K562 (cell line): ENCODE results near the gene RIPPLY3. TPM values are rescaled to one million over a fixed set of nuclear protein-coding genes. Genes with fewer than 3 reads are reported as not detected.

ENCODE experiments used
- ATF7 ChIP-seq: fragments of 450-650 bp; IDR thresholded peaks from 2 replicates; pipeline ENCODE4 v1.7.1; 2014; ENCODE audit warnings: mild to moderate bottlenecking, moderate library complexity
- BCOR ChIP-seq: fragments of 450-650 bp; IDR thresholded peaks from 2 replicates; pipeline ENCODE4 v1.6.1; 2016
- GTF3C2 ChIP-seq: IDR thresholded peaks from 3 replicates; pipeline ENCODE4 v1.6.1; 2011; ENCODE audit warnings: borderline replicate concordance, mild to moderate bottlenecking, moderate library complexity; ENCODE audit not compliant: insufficient read length; ENCODE audit errors: extremely low read depth
- HDAC2 ChIP-seq: fragments of 450-650 bp; IDR thresholded peaks from 2 replicates; pipeline ENCODE4 v1.6.1; 2016; ENCODE audit warnings: mild to moderate bottlenecking
- ILF3 ChIP-seq: fragments of 450-650 bp; IDR thresholded peaks from 2 replicates; pipeline ENCODE4 v1.6.1; 2018; ENCODE audit warnings: antibody characterized with exemption, mild to moderate bottlenecking, moderate library complexity, borderline replicate concordance
- MAFF ChIP-seq: IDR thresholded peaks from 2 replicates; pipeline ENCODE4 v1.6.1; 2012; ENCODE audit warnings: low read length, improper control_type of control experiment
- RFX5 ChIP-seq: IDR thresholded peaks from 2 replicates; pipeline ENCODE4 v1.6.1; 2011; ENCODE audit warnings: low read depth, mild to moderate bottlenecking, improper control_type of control experiment, low read length
- TAF1 ChIP-seq: IDR thresholded peaks from 2 replicates; pipeline ENCODE4 v1.6.1; 2011; ENCODE audit warnings: mild to moderate bottlenecking, low read length, moderate library complexity; ENCODE audit not compliant: insufficient read depth, control insufficient read depth, severe bottlenecking; ENCODE audit errors: extremely low read depth
- XRCC5 ChIP-seq: fragments of 200-400 bp; formaldehyde crosslinking; IDR thresholded peaks from 2 replicates; pipeline ENCODE4 v1.6.1; 2017; ENCODE audit warnings: low read depth, mild to moderate bottlenecking, low read length
- ZFPM2 ChIP-seq: fragments of 250-450 bp; sonication (Bioruptor Pico); IDR thresholded peaks from 2 replicates; pipeline ENCODE4 v1.5.1; 2022; ENCODE audit warnings: mild to moderate bottlenecking
- ZNF589 ChIP-seq: fragments of 200-800 bp; sonication (Bioruptor generic); IDR thresholded peaks from 2 replicates; pipeline ENCODE4 v1.6.1; 2016; ENCODE audit warnings: low read depth, missing genetic modification characterization, missing compliant biosample characterization
- polyA plus RNA-seq, 8 experiments: library from polyadenylated mRNA; depleted of rRNA in 4 of 8; stranded (reverse) in 5 of 8; unstranded in 3 of 8; fragments of >200 nt; fragmentation: Nextera tagmentation in 2 of 8; fragmentation: Illumina TruSeq in 1 of 8; extraction: Ambion mirVana in 2 of 8; extraction: Trizol in 1 of 8; gene quantifications; 2 replicates each; pipeline versions ENCODE4 v1.2.1 to v1.2.3, GENCODE V29; 2011 to 2014; ENCODE audit warnings: inconsistent platforms in 1 of 8, missing spikeins in 1 of 8
- total RNA-seq, 7 experiments: library from RNA; depleted of rRNA in 6 of 7; stranded (reverse); fragments of >200 nt in 6 of 7; fragmentation: Illumina TruSeq in 2 of 7; extraction: Trizol in 2 of 7; gene quantifications; 2 replicates each; pipeline versions ENCODE4 v1.2.1 to v1.2.3, GENCODE V29; 2011 to 2021; ENCODE audit warnings: low replicate concordance in 1 of 7
- TF ChIP-seq, protein P1 (sequence below): fragments of 450-650 bp; IDR thresholded peaks from 2 replicates; pipeline ENCODE4 v1.6.1; 2016; ENCODE audit warnings: mild to moderate bottlenecking, moderate library complexity
- TF ChIP-seq, protein P2 (sequence below): sonication (generic); formaldehyde crosslinking; IDR thresholded peaks from 2 replicates; pipeline ENCODE4 v1.8.1; 2022; ENCODE audit warnings: missing genetic modification reagents

The RIPPLY3 gene
- total and polyA plus RNA-seq, 9 of the 15 experiments (the other 6 are each of a cell fraction or from before 2014, with no cell fraction given): not detected

GRCh38 chr21:36965720-36966065, 40.8 kb upstream of the RIPPLY3 start (continued):
- TF ChIP-seq, protein P1, sequence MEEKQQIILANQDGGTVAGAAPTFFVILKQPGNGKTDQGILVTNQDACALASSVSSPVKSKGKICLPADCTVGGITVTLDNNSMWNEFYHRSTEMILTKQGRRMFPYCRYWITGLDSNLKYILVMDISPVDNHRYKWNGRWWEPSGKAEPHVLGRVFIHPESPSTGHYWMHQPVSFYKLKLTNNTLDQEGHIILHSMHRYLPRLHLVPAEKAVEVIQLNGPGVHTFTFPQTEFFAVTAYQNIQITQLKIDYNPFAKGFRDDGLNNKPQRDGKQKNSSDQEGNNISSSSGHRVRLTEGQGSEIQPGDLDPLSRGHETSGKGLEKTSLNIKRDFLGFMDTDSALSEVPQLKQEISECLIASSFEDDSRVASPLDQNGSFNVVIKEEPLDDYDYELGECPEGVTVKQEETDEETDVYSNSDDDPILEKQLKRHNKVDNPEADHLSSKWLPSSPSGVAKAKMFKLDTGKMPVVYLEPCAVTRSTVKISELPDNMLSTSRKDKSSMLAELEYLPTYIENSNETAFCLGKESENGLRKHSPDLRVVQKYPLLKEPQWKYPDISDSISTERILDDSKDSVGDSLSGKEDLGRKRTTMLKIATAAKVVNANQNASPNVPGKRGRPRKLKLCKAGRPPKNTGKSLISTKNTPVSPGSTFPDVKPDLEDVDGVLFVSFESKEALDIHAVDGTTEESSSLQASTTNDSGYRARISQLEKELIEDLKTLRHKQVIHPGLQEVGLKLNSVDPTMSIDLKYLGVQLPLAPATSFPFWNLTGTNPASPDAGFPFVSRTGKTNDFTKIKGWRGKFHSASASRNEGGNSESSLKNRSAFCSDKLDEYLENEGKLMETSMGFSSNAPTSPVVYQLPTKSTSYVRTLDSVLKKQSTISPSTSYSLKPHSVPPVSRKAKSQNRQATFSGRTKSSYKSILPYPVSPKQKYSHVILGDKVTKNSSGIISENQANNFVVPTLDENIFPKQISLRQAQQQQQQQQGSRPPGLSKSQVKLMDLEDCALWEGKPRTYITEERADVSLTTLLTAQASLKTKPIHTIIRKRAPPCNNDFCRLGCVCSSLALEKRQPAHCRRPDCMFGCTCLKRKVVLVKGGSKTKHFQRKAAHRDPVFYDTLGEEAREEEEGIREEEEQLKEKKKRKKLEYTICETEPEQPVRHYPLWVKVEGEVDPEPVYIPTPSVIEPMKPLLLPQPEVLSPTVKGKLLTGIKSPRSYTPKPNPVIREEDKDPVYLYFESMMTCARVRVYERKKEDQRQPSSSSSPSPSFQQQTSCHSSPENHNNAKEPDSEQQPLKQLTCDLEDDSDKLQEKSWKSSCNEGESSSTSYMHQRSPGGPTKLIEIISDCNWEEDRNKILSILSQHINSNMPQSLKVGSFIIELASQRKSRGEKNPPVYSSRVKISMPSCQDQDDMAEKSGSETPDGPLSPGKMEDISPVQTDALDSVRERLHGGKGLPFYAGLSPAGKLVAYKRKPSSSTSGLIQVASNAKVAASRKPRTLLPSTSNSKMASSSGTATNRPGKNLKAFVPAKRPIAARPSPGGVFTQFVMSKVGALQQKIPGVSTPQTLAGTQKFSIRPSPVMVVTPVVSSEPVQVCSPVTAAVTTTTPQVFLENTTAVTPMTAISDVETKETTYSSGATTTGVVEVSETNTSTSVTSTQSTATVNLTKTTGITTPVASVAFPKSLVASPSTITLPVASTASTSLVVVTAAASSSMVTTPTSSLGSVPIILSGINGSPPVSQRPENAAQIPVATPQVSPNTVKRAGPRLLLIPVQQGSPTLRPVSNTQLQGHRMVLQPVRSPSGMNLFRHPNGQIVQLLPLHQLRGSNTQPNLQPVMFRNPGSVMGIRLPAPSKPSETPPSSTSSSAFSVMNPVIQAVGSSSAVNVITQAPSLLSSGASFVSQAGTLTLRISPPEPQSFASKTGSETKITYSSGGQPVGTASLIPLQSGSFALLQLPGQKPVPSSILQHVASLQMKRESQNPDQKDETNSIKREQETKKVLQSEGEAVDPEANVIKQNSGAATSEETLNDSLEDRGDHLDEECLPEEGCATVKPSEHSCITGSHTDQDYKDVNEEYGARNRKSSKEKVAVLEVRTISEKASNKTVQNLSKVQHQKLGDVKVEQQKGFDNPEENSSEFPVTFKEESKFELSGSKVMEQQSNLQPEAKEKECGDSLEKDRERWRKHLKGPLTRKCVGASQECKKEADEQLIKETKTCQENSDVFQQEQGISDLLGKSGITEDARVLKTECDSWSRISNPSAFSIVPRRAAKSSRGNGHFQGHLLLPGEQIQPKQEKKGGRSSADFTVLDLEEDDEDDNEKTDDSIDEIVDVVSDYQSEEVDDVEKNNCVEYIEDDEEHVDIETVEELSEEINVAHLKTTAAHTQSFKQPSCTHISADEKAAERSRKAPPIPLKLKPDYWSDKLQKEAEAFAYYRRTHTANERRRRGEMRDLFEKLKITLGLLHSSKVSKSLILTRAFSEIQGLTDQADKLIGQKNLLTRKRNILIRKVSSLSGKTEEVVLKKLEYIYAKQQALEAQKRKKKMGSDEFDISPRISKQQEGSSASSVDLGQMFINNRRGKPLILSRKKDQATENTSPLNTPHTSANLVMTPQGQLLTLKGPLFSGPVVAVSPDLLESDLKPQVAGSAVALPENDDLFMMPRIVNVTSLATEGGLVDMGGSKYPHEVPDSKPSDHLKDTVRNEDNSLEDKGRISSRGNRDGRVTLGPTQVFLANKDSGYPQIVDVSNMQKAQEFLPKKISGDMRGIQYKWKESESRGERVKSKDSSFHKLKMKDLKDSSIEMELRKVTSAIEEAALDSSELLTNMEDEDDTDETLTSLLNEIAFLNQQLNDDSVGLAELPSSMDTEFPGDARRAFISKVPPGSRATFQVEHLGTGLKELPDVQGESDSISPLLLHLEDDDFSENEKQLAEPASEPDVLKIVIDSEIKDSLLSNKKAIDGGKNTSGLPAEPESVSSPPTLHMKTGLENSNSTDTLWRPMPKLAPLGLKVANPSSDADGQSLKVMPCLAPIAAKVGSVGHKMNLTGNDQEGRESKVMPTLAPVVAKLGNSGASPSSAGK: 0 out of 2 replicates have a peak, but pooled peaks have one; percentile 23
- TF ChIP-seq ZFPM2 (CRISPR knock-in tag) (no peak), MAFF (no peak), ILF3 (no peak), BCOR (peak; percentile 86), ZNF589 (CRISPR knock-in tag) (peak; percentile 42; the same call in 1 of the 2 replicates), GTF3C2 (no peak), TAF1 (no peak), HDAC2 (0 out of 2 replicates have a peak, but pooled peaks have one; percentile 65), XRCC5 (no peak), RFX5 (no peak), ATF7 (no peak)
- TF ChIP-seq, protein P2, sequence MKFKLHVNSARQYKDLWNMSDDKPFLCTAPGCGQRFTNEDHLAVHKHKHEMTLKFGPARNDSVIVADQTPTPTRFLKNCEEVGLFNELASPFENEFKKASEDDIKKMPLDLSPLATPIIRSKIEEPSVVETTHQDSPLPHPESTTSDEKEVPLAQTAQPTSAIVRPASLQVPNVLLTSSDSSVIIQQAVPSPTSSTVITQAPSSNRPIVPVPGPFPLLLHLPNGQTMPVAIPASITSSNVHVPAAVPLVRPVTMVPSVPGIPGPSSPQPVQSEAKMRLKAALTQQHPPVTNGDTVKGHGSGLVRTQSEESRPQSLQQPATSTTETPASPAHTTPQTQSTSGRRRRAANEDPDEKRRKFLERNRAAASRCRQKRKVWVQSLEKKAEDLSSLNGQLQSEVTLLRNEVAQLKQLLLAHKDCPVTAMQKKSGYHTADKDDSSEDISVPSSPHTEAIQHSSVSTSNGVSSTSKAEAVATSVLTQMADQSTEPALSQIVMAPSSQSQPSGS (CRISPR knock-in tag): no peak
